ACHN (cell line): ENCODE measurements around the gene ATF7.
"Not testable (repeated sequence)": the region's sequence is repeated elsewhere in the genome, so short reads cannot be mapped to it uniquely, and the experiment has no call there.

Source experiments
- DNase-seq: peaks from one replicate; pipeline ENCODE4 v3.0.0-alpha.2; 2015
- in situ Hi-C: cut with HindIII; loops from 2 replicates; pipeline ENCODE4 v1.10.0; 2017; ENCODE audit warnings: low sequenced_read_pairs, low pct_ligation_motif_present, low pct_unique_long_range_greater_than_20kb

Gene ATF7

DNA sequence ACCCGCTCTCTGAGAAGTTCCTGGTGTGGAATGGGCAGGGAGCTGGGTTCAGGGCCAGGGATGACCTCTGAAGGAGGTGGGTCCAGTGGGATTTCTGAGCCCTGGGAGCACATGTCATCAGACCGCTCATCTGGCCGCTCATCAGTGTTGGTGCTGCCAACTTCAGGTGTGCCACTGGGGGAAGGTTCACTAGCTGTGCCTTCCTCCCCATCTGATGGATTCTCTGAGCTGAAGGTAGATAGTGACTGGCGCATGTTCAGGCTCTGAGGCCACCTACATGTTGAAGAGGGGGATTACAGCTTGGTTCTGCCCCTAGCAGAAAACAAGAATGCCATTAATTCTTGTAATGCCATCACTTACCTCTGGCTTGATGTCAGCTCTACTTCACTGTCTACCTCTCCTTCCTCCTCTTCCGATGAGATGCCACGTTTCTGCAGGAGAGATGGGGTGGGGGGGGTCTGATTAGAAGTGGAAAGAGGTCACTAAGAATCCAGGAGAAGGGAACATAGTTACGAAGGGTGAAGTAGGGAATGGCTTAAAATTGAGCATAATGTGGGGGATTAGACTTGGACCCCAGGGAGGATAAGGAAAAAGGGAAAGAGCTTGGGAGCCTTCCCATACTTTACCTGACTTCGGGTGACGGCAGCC lies 144.1 kb downstream of the ATF7 start:
- in situ Hi-C loops: no loop called here
- DNase-seq: peak; percentile 57

- DNase-seq, in situ Hi-C loops: not testable (repeated sequence)
Measured at GRCh38 chr12:53481458-53481857, 144.7 kb downstream of the ATF7 start.

DNA sequence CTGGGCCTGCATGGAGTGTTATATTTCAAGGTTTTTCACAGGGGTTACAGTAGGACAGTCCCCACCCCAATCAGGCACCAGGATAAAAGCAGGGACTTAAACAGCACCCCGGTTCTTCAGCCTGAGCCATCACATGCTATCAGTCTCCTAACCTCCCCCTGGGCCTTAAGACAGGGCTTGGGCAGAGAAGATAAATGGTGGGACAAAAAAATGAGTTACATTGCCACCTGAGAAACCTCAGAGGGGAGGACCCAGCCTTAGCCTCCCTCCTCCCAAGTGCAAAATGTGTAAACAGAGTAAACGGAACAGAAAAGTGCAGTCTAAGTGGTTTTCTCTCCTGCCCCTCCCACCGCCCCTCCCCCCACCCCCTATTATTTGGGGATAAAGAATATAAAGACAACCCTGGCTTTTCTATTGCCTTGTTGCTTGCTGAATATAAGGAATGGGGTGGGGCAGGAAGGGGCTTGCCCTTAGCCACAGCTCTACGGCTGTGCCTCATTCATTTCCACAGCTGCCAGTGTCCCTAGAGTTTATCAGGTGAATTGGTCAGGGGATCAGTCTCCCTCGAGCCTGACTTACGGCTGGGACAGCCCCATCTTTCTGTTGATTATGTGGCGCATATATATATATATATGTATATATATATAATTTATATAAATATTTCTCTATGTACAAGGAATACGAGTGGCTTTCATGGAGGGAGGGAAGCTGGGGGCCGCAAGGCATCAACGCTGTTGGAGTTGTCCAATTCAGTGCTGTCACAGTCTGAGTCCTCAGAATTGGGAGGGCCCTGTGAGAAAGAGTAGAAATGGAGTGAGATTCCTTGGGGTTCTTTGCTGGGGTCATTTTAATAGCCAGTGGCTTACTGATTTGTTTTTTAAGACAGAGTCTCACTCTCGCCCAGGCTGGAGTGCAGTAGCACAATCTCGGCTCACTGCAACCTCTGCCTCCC lies 145.4 kb downstream of the ATF7 start:
- DNase-seq: no peak
- in situ Hi-C loops: no loop called here

GRCh38 chr12:53479331-53479730 lies 146.9 kb downstream of the ATF7 start:
- DNase-seq: no peak
- in situ Hi-C loops: no loop called here

- DNase-seq: no peak
- in situ Hi-C loops: no loop called here
Measured at GRCh38 chr12:53478865-53479264, 147.3 kb downstream of the ATF7 start.

GRCh38 chr12:53476769-53477209 lies 149.4 kb downstream of the ATF7 start:
- in situ Hi-C loops: no loop called here
- peak; percentile 66 for DNase-seq

DNA sequence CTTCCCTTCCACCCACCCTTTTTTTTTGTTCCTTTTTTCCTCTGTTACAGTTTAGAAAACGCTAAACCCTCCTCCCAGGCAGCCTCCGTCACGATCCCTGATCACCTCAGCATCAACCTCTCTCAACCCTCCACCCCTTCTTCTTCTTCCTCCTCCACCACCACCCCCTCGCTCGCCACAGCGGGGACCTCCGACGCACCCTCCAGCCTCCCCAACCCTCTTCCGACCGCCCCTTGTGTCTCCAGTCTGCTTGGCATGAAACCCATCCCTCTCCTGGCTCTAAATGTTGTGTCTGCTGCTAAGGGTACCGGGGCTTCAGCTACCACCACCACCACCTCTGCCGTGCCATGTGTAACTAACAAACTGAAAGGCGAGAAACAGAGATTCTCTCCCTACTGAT lies 151.4 kb downstream of the ATF7 start:
- in situ Hi-C loops: no loop called here
- no peak for DNase-seq

DNA sequence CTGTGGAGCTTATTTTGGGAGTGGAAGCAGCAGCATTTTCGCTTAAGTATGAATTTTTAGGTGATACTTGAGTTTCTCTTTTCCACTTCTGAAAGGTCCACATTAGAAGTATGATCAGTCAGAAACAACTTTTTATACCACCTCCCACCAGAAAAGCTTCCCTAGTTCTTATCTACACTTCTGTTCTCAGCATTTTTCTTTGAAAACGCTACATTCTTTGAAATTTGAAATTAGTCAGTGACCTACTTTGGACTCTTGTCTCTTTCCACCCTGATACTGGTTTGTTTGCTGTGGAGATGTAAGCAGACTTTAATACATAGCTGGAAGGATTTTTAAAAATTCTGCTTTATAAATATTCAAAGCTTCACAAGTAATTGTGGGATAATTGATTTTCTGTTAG lies 152.1 kb downstream of the ATF7 start:
- in situ Hi-C loops: no loop called here
- no peak for DNase-seq

DNA sequence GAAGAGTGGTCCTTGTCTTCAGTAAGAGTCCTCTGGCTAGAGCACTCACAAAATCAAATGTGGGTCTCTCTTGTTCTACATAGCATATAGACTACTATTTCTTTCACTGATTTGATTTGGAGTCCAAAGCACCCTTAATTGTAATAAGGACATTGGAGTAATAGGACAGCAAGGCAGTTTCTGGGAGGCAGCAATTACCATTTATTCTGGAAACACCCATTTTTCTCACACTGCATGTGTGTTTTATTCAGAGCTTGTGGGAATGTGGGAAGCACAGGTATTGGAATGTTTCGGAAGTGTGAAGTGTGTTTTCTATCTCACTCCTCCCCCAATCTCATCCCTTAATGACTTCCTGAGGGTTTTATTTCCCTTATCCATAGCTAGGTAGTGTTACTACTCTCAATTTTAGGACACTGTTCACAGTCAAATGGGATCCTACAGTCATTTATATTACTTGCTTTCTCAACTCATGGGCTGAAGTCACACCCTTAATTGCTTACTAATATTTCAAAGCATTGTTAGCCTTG lies 154.1 kb downstream of the ATF7 start:
- in situ Hi-C loops: no loop called here
- DNase-seq: no peak

- in situ Hi-C loops: no loop called here
Measured at GRCh38 chr12:53468282-53468681, 157.9 kb downstream of the ATF7 start.

GRCh38 chr12:53467880-53468279 lies 158.3 kb downstream of the ATF7 start:
- DNase-seq: no peak
- in situ Hi-C loops: no loop called here

More at GRCh38 chr12:53468282-53468681, 157.9 kb downstream of the ATF7 start:
- DNase-seq: no peak

- no peak for DNase-seq
- in situ Hi-C loops: no loop called here
Measured at GRCh38 chr12:53467082-53467481, 159.1 kb downstream of the ATF7 start.

GRCh38 chr12:53466640-53467039 lies 159.5 kb downstream of the ATF7 start:
- no peak for DNase-seq
- in situ Hi-C loops: no loop called here

DNA sequence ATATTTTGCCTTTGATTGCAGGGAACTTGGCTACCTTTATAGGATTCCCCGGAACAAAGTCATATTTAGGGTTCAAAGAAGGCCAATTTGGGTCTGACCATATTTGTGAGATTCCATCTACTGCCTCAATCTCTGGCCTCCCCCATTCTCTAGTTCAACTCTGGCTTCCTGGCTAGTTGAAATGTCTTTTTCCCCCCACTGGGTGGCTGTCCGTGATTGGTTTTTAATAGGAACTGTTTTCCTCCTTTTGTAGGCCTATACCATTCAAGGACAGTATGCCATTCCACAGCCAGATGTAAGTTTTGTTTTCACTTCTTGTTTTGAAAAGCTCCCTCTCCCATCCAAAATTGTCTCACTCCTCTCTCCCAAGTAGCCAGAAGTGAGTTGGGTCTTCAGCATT lies 160.5 kb downstream of the ATF7 start:
- in situ Hi-C loops: no loop called here
- no peak for DNase-seq

DNA sequence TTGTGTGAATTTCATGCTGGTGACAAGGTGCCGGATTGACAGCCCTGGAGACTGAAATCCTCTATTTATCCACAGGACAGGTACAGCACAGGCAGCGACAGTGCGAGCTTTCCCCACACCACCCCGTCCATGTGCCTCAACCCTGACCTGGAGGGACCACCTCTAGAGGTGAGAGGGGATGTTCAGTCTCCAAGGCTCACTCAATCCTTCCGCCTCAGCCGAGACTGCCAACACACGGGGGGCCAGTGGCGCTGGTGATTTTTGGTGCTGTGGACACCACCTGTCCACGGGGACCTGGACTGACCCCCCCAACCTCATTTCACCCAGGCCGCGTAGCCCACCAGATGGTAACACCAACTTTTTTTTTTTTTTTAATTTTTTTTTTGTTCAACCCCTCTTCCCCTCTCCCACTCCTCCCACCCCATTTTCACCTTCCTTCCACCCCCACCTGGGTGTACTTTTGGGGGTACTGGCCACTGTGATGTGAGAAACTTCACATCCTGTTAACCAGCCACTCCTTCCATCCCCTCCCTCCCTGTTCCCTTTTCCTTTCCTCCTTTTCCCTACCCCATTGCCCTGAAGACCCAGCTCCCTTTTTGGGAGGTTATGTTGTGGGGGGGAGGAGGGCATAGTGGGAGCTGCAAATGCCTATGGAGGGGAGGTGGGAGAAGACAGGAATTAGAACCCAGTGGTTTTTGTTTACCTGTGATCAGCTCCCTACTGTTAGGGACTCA lies 161.3 kb downstream of the ATF7 start:
- no peak for DNase-seq
- in situ Hi-C loops: no loop called here

DNA sequence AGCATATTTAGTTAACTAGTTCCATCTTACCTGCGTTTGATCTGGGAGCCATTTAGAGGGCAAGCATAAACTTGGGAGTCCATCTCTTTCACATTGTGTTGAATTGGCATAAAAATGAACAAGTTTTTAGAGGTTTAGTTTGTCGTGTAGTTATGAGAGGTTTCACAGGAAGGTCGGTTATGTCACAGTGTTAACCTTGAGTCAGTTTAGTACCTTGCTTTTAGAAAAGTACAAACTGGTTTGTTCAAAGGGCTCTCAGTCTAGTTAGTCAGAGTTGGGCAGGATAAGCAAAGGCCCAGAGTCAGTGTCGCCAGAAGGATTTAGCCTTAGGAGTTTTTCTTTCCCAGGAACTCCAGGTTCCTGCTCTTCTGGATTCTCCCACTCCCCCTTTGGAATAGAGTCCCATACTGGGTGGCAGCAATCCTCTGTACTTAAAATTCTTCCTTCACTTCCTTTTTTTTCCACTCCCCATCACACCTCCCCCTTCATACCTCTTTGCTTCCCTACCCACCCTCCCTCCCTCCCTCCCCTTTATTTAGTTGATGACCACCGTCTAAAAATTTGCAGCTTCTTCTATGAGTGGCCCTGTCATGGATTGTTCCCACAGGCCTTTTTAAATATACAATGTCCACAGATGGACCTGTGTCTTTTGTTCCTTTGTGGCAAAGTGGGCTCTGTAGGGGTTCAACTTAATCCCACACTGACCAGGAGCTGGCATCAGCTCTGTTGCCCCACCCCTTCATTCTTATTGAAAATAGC lies 162.2 kb downstream of the ATF7 start:
- no peak for DNase-seq
- in situ Hi-C loops: no loop called here

DNA sequence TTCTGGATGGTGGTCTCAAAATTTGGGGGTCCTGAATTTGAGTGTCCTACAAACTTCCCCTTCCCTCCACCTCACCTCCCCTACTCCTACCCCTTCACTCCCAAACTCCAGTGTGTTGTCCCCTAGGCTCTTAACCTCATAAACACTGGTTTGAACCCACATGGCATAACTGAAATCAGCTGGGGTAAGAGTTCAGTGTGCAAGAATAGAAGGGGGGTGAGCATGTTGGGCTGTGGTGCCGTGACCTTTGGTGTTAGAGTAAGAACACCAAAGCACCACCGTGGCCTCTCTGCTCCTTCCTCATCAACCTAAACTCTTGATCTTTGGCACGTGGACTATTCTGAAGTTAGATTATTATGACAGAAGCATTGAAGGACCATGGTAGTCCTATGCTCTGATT lies 163.2 kb downstream of the ATF7 start:
- in situ Hi-C loops: no loop called here
- no peak for DNase-seq

DNA sequence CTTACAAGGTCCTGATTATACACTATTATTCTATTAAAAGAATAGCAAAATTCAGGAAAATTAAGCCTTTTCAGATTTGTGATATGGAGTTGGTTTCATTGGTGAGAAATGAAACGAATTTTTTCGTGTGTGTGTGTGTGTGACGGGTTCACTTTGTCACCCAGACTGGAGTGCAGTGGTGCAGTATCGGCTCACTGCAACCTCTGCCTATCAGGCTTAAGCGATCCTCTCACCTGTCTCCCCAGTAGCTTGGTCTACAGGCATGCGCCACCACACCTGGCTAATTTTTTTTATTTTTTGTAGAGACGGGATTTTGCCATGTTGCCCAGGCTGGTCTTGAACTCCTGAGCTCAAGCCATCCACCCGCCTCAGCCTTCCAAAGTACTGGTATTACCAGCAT lies 164.6 kb downstream of the ATF7 start:
- in situ Hi-C loops: no loop called here
- no peak for DNase-seq
